Neural progenitor cell (in vitro differentiated cells): ENCODE measurements around the gene C1QTNF7.

Source experiments
- EZH2phosphoT487 ChIP-seq: fragments of 200-600 bp; sonication (generic); IDR thresholded peaks from 2 replicates; pipeline ENCODE4 v1.6.1; 2017; ENCODE audit warnings: antibody characterized with exemption
- TF ChIP-seq, protein P1 (sequence below): fragments of 200-600 bp; sonication (generic); IDR thresholded peaks from 2 replicates; pipeline ENCODE4 v1.5.1; 2017; ENCODE audit warnings: antibody characterized with exemption, mild to moderate bottlenecking

DNA sequence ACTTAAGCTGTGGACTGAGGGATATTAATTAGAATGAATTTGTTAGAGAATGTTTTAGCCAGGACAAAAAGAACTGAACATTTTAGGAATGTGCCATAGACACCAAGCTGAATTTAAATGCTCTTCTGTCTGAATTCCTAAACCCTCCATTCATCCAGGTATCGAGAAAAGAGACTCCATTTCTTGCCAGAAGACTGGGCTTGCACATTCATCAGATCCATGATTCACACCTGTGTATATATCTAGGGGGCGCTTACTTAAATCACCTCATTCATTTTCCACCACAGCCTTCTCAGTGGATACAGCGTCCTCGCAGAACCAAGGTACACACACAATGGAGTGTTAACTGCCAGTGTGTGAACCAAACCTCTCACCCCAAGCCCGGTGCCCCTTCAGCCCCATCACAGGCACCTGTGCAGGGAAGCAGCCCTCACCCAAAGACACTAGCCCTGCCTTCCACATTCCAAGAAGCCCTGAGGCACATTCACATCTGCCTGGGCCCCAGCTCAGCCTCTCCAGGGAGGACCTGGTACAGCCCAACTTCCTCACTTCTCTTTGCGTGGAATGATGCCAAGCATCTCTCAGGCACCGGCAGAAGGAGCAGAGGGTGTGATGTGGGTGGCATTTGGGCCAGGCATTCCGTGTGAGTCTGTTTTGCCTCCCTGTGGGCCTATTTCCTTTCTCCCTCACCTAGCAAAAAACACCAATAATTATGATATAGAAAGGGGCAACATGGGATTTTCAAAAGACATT lies 35.6 kb upstream of the C1QTNF7 start:
- TF ChIP-seq, protein P1, sequence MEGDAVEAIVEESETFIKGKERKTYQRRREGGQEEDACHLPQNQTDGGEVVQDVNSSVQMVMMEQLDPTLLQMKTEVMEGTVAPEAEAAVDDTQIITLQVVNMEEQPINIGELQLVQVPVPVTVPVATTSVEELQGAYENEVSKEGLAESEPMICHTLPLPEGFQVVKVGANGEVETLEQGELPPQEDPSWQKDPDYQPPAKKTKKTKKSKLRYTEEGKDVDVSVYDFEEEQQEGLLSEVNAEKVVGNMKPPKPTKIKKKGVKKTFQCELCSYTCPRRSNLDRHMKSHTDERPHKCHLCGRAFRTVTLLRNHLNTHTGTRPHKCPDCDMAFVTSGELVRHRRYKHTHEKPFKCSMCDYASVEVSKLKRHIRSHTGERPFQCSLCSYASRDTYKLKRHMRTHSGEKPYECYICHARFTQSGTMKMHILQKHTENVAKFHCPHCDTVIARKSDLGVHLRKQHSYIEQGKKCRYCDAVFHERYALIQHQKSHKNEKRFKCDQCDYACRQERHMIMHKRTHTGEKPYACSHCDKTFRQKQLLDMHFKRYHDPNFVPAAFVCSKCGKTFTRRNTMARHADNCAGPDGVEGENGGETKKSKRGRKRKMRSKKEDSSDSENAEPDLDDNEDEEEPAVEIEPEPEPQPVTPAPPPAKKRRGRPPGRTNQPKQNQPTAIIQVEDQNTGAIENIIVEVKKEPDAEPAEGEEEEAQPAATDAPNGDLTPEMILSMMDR: no peak
- no peak for TF ChIP-seq EZH2phosphoT487
